Testis (tissue), 2 donors: Measurements from ENCODE around the gene KIF11.

Experiments used
- CTCF ChIP-seq, 3 experiments: fragments of 450-650 bp in 2 of 3; fragments of 200-600 bp in 1 of 3; sonication (generic) in 1 of 3; IDR thresholded peaks; one replicate each; pipeline ENCODE4 v1.5.1; 2016 to 2019; ENCODE audit warnings: antibody characterized with exemption in 3 of 3, mild to moderate bottlenecking in 2 of 3, moderate library complexity in 1 of 3
- POLR2A ChIP-seq: fragments of 450-650 bp; IDR thresholded peaks from one replicate; pipeline ENCODE4 v1.6.1; 2017; ENCODE audit warnings: antibody characterized with exemption, mild to moderate bottlenecking, moderate library complexity

DNA sequence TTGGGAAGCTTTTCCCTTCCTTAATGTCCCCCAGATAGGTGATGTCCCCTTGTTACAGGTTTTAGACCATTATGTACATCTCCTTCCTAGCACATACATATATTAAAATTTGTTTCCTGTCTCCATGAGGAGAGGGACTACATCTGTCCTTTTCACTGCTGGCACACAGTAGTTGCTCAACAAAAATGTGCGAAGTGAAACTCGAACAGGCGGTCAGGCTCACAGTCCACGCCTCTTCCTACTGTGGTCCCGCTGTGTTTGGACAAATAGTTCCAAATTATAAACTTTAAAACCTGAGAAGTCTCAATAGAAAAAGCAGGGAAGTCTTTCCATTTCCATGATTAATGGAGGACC, 95.6 kb downstream of the KIF11 start:
- TF ChIP-seq CTCF (IDR thresholded peaks at IDR 0.05) (no peak), POLR2A (no peak)
